Liver (tissue), 3 donors: ENCODE measurements around the gene ACTN1.

Experiments used
- CTCF ChIP-seq: fragments of 150-350 bp; IDR thresholded peaks from 2 replicates; pipeline ENCODE4 v1.5.1; 2017; ENCODE audit warnings: improper control_type of control experiment, low read depth, low read length; ENCODE audit not compliant: missing input control
- EGR1 ChIP-seq, 2 donors: IDR thresholded peaks; 2 replicates each; pipeline ENCODE4 v1.6.1; 2016 to 2018; ENCODE audit warnings: antibody characterized with exemption in 2 of 2, low read depth in 2 of 2
- JUND ChIP-seq, 2 donors: IDR thresholded peaks; 2 replicates each; pipeline ENCODE4 v1.6.1; 2016; ENCODE audit warnings: antibody characterized with exemption in 2 of 2
- MAX ChIP-seq: IDR thresholded peaks from 2 replicates; pipeline ENCODE4 v1.6.1; 2016; ENCODE audit warnings: antibody characterized with exemption
- SP1 ChIP-seq: IDR thresholded peaks from 2 replicates; pipeline ENCODE4 v1.6.1; 2018; ENCODE audit warnings: antibody characterized with exemption, mild to moderate bottlenecking
- donor health status: healthy.
- donor health status: healthy.

GRCh38 chr14:68882235-68882634 lies 96.9 kb downstream of the ACTN1 start:
- TF ChIP-seq CTCF = no peak
- no peak for TF ChIP-seq EGR1 (IDR thresholded peaks at IDR 0.05; ENCODE audit: low read depth in 2 of 2)
- TF ChIP-seq JUND (IDR thresholded peaks at IDR 0.05) = no peak
- no peak for TF ChIP-seq SP1
- TF ChIP-seq MAX = no peak
